ENCODE data around the gene LEMD1. TPM values are rescaled to one million over a fixed set of nuclear protein-coding genes. Genes with fewer than 3 reads are reported as not detected.

Gene LEMD1
- total RNA-seq, 1 donor from 2014 or later = not detected

DNA sequence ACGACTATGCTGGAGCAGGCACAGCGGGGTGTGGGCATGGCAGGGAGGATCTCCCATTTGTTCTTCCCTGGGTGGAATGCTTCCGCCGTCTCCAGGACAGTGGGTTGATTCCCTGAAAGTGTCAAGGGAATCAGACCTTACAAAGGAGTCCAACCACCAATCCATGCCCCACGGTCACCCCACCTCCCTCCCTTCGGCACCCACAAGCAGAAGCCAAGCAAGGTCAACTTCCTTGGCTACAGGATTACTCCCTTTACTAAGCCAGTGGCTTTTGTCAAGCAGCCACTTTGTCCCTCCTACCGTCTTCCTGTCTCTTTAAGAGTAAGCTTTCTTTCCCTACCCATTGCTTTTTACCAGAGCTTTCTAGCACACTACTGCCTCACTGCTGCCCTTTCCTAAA is 84.4 kb downstream of the LEMD1 start:
- DNase-seq (ENCODE audit: low spot score) = no peak

- DNase-seq (ENCODE audit: low spot score) = no peak
Observed at GRCh38 chr1:205335692-205336091, 86.2 kb downstream of the LEMD1 start.

DNA sequence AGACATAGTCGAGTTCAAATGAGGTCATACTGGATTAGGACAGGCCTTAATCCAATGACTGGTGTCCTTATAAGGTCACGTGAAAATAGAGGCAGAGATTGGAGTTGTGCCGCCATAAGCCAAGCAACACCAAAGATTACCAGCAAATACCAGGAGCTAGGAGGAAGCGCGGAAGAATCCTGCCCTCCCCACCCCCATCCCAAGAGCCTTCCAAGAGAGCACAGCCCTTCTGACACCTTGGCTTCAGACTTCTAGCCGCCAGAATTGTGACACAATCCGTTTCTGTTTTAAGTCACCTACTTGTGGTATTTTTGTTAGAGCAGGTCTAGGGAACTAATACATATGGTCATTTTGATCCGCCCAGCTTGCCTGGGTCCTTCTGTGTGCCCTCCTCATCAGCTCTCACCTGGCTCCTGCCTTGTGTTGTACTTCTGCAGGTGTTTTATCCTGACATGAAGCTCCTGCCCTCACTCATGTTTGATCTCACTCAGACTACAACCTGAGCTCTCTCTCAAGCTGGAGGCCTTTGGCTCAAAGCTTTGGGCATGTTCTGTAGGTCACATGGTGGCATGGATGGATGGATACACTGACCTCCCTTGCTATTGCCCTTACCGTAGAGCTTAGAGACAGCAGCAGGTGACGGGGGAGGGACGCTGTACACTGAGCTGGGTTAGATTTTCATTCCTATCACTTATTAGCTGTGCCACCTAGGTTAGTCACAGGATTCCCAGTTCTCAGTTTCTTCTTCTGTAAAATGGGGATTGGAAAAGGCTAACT is 89.7 kb downstream of the LEMD1 start:
- no peak for DNase-seq (ENCODE audit: low spot score)

Small RNA genes lying within 50 kb of the gene (microRNA-seq; reads per million reads assigned to microRNA genes)
- 3.6 reads per million for gene MIR135B (ENCODE audit: borderline number of aligned reads)

Other genes with a start within 250 kb of the LEMD1 start
- gene DSTYK, start 210.4 kb downstream of the LEMD1 start, total RNA-seq = 8.5 TPM
- gene TMCC2, start 194.1 kb downstream of the LEMD1 start, total RNA-seq = 1.1 TPM
- 1.6 TPM for gene NUAK2, start 100.3 kb downstream of the LEMD1 start, total RNA-seq
- gene KLHDC8A, start 65.1 kb downstream of the LEMD1 start, total RNA-seq = not detected
- gene BLACAT1, start 34.0 kb upstream of the LEMD1 start, total RNA-seq = not detected
- gene CDK18, start 82.6 kb upstream of the LEMD1 start, total RNA-seq = 4.0 TPM
- gene ELK4, start 210.0 kb upstream of the LEMD1 start, total RNA-seq = 70.2 TPM

All from mesenteric fat pad (tissue), 1 donor.